GM15510 (cell line): ENCODE results near the gene MXD4.

Source experiments
- POLR2A ChIP-seq: IDR thresholded peaks from 3 replicates; pipeline ENCODE4 v1.6.1; 2011; ENCODE audit warnings: borderline replicate concordance; ENCODE audit not compliant: insufficient read length; ENCODE audit errors: extremely low read depth

MXD4 gene

GRCh38 chr4:2261853-2262144 lies at the start of gene MXD4:
MXD4 (minus strand) TSS chr4:2262109; CDS start chr4:2261980, 129 bp downstream.
- no peak for TF ChIP-seq POLR2A

- no peak for TF ChIP-seq POLR2A
Measured at GRCh38 chr4:2306773-2307410, 45.0 kb upstream of the MXD4 start.

- no peak for TF ChIP-seq POLR2A
Measured at GRCh38 chr4:2305766-2306501, 44.0 kb upstream of the MXD4 start.

- TF ChIP-seq POLR2A, result no peak
Measured at GRCh38 chr4:2304877-2305561, 43.1 kb upstream of the MXD4 start.

- no peak for TF ChIP-seq POLR2A
Measured at GRCh38 chr4:2304321-2304876, 42.5 kb upstream of the MXD4 start.

GRCh38 chr4:2303686-2304320 lies 41.9 kb upstream of the MXD4 start:
- TF ChIP-seq POLR2A, result no peak

GRCh38 chr4:2303121-2303685 lies 41.3 kb upstream of the MXD4 start:
- TF ChIP-seq POLR2A, result no peak

GRCh38 chr4:2302387-2303119 lies 40.6 kb upstream of the MXD4 start:
- TF ChIP-seq POLR2A, result no peak

GRCh38 chr4:2301806-2302205 lies 39.9 kb upstream of the MXD4 start:
- TF ChIP-seq POLR2A, result no peak

- no peak for TF ChIP-seq POLR2A
Measured at GRCh38 chr4:2301225-2301642, 39.3 kb upstream of the MXD4 start.

GRCh38 chr4:2300431-2301224 lies 38.7 kb upstream of the MXD4 start:
- no peak for TF ChIP-seq POLR2A

- TF ChIP-seq POLR2A, result no peak
Measured at GRCh38 chr4:2299794-2300193, 37.9 kb upstream of the MXD4 start.

GRCh38 chr4:2298532-2298991 lies 36.7 kb upstream of the MXD4 start:
- TF ChIP-seq POLR2A, result no peak
